NCI-H2196 treated with DMSO at 0.1 percent for 48 hours (cell line): Measurements from ENCODE around the gene RFFL.
"Not testable (repeated sequence)": the region's sequence is repeated elsewhere in the genome, so short reads cannot be mapped to it uniquely, and the experiment has no call there.

ENCODE experiments used
- DNase-seq: peaks from one replicate; lab custom pipeline; 2025; ENCODE audit not compliant: unreplicated experiment; lab: John Stamatoyannopoulos, UW

RFFL gene

DNA sequence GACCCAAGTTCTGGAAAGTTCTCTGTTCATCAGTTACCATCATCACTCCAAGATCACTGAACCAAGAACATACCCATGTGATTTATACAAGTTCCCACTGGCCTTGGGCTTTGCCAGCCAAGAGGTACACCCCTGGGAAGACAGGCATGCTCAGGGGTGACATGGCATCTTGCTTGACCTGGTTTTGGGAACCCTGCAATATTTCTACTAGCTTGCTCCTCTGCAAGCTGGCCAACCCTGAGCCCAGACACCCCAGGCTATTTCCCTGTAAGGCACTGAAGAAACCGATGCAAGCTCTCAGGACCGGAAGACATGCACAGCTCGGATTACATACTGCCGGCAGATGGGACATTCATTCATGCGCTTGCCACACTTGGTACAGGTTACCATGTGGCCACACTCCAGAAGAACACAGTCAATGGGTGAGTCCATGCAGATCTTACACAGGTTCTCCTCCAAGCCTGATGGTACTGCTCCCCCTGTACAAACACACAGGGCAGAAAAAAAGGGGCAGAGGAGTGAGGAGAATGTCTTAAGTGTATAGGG lies 51.8 kb downstream of the RFFL start:
- DNase-seq: peak; percentile 27

DNA sequence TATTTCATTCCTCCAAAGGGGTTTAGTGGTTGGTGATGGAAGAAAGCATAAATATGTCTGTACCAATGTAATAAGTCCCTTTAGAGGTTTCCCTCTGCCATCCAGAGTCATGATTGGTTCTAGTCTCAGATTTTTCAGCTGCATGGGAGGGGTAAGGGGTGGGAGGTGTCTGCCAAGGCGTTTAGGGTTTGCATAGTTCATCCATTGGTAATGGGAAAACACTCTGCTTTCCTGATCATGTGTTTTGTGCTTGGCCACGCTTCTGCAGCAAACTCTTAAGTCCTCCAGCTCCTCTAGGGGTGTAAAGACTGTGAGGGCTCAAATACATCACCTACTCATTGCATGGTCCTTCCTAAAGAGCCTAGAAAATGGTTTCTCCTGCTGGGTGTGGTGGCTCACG lies 53.4 kb downstream of the RFFL start:
- no peak for DNase-seq

- no peak for DNase-seq
Observed at GRCh38 chr17:35006961-35007360, 56.5 kb downstream of the RFFL start.

DNA sequence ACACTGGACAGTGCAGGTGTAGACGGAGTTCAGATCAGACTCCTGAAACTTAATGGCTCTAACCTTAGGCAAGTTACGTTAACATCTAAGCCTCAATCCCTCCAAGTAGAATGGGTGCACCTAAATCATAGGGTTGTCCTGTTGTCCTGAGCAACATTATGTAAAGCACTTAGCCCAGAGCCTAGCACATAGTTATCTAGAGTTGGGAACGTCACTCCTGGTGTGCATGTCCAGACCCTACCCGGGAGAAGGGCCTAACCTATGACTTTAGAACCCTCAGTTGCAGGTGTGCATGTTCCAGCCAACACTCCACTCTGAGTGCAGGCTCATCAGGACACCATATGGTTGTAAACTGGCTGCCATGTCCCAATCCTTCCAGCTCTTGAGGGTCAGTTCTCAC lies 57.2 kb downstream of the RFFL start:
- no peak for DNase-seq

GRCh38 chr17:35003778-35004177 lies 59.7 kb downstream of the RFFL start:
- DNase-seq: no peak

- no peak for DNase-seq
Observed at GRCh38 chr17:35002876-35003551, 60.5 kb downstream of the RFFL start.

GRCh38 chr17:35001549-35001948 lies 62.0 kb downstream of the RFFL start:
- DNase-seq: no peak

DNA sequence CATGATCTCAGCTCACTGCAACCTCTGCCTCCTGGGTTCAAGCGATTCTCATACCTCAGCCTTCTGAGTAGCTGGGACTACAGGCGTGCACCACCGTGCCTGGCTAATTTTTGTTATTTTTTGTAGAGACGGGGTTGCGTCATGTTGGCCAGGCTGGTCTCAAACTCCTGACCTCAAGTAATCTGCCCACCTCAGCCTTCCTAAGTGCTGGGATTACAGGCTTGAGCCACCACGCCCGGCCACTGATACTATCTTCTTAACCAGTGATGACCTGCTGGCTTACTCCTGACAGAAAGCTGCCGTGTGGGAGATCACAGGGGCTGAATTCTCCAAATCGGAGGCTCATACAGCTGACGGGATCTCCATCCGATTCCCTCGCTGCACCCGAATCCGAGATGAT lies 62.5 kb downstream of the RFFL start:
- not testable (repeated sequence) for DNase-seq

- no peak for DNase-seq
Observed at GRCh38 chr17:34999456-34999855, 64.1 kb downstream of the RFFL start.

- DNase-seq: no peak
Observed at GRCh38 chr17:34998205-34998604, 65.3 kb downstream of the RFFL start.

DNA sequence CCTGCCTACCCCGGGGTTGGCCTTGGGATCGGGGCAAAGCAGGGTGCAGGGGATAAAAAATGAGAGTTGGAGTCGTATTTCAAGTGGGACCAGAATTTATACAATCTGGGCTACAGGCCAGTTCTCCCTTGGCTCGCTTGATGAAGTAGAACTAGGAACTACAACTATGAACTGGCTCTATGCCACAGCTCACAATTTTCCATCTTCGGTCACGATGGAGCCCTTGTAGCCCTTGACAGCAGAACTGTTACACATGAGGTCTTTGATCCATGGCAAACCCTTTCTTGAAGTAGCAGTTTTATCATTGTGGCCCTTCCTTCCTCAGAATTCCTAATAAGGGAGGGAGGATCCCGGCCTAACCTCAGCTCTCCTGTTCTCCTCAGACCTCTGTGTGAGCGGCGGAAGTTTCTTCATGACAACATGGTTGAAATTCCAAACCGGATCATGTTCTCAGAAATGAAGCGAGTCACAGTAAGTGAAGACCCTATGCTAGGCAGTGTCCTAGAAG lies 66.1 kb downstream of the RFFL start:
- no peak for DNase-seq

GRCh38 chr17:34996422-34997285 lies 66.9 kb downstream of the RFFL start:
- no peak for DNase-seq

GRCh38 chr17:34993031-34993430 lies 70.5 kb downstream of the RFFL start:
- DNase-seq: no peak

DNA sequence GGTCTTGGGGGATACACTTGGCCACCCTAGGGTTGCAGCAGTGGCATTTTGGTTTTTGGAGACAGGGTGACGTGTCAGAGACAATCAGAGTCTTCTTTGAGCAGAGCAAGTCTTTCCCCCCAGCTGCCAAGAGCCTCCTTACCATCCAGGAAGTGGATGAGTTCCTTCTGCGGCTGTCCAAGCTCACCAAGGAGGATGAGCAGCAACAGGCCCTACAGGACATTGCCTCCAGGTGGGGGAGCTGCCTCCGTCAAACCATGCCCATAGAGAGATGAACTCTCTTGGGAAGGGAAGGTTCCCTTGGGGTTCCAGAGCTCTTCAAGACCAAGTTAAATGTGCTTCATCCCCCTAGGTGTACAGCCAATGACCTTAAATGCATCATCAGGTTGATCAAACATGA lies 71.9 kb downstream of the RFFL start:
- DNase-seq: no peak

DNA sequence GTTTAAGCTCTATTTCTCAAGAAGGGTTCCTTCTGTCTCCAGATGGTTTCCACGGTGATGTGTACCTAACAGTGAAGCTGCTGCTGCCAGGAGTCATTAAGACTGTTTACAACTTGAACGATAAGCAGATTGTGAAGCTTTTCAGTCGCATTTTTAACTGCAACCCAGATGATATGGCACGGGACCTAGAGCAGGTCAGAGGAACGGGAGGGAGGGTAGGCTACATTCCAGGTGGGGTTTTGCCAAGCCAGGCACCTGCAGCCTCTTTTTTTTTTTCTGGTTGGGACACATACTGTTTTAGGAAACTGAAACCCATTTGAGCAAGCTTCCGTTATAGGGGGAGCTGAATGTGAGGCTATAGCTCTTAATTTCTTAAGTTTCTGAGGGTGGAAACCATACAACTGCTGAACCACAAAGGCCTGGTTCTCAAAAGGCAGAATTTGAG lies 72.6 kb downstream of the RFFL start:
- peak; percentile 20 for DNase-seq

DNA sequence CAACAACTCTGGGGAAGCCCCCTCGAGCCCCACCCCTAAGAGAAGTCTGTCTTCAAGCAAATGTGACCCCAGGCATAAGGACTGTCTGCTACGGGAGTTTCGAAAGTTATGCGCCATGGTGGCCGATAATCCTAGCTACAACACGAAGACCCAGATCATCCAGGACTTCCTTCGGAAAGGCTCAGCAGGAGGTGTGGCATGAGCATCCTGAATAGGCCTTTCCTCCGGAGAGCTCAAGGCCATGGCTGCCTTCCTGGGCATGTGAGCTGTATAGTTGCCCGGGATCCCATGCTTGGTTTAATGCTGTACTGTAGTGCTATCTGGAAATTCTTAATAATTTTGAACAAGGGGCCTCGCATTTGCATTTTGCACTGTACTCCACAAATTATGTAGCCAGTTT lies 74.0 kb downstream of the RFFL start:
- no peak for DNase-seq

GRCh38 chr17:34988644-34989043 lies 74.9 kb downstream of the RFFL start:
- DNase-seq: no peak

GRCh38 chr17:34987232-34987631 lies 76.3 kb downstream of the RFFL start:
- DNase-seq: no peak

DNA sequence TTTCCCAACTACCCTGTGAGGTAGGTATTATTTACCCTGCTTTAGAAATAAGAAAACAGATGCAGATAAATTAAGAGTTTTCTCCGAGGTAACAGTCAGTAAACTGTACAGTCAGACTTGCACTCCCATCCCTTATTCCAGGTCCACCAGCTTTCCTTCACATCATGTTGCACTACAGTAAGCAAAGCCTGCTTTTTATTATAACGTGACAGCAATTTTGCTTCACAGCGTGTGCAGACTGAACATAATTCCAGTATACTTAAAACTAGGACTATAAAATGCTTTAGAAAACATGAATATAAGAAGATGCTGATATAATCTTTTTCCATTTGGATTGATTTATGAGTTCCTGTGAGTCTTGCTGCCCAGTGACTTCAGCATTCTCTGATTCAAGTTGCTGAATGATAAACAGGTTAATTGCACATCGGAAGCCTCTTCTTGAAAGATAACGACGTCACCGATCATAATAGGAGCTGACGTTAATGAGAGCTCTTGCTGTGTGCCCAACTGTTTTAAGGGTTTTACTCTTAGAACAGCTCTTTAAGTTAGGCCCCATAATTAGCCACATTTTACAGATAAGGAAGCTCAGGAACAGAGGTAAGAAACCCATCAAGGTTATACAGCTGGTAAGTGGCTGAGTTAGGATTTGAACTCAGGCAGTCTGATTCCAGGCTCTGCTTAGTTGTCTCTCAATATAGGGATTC lies 81.8 kb downstream of the RFFL start:
- DNase-seq: no peak

DNA sequence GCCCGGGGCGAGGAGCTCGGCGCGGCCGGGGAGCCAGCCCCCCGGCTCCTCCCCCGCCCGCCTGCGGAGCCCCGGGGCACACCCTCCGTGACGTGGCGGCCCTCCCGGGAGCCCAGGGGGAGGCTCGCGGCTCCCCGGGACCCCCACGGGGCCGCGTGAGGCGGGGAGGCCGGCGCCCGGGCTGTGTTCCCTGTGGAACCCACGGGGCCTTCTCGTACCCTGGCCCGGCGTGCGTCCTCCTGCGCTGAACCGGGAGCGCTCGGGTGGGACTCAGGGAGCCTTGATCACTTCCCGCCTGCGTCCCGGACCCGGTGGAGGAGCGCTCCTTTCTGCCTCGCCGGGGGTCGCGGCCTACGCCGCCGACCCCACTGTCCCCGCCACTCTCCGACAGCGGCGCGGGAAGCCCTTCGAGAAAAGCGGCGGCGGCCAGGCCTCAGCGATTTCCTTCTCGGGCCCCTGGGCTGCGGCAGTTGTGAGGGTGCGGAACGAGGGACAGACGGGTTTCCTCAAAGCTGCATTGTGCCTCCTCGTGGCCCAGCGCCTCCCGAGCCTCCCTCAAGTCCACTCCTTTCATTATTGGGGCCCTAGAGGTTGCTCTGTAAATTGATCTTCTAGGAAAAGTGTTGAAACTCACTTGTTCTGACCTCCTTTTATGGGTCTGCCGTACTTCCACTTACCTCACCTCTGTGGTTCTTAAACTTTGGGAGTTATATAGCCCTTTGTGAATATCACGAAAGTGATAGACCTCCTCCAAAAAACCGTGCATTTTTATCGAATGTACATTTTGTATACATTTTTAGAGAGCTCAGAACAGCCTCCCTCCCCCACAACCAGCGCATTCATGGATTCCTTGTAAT lies 82.6 kb downstream of the RFFL start:
- no peak for DNase-seq

GRCh38 chr17:34980353-34980680 lies 83.2 kb downstream of the RFFL start, which contains the start of gene LIG3:
TSS of gene LIG3 (plus strand) at chr17:34980512. CDS start at chr17:34983006, 2,494 bp downstream.
- peak; percentile 42 for DNase-seq
